Measurements from ENCODE around the gene CYTH4.
A peak's percentile ranks its signal among the peaks of the same experiment; 100 is the strongest.

Gene CYTH4

GRCh38 chr22:37292641-37293040, 10.3 kb downstream of the CYTH4 start:
- no peak for DNase-seq

- no peak for DNase-seq
Observed at GRCh38 chr22:37293172-37293571, 10.9 kb downstream of the CYTH4 start.

- no peak for DNase-seq
Observed at GRCh38 chr22:37294747-37295146, 12.4 kb downstream of the CYTH4 start.

GRCh38 chr22:37295213-37295886, 13.0 kb downstream of the CYTH4 start:
- DNase-seq: no peak

GRCh38 chr22:37295946-37296345, 13.6 kb downstream of the CYTH4 start:
- no peak for DNase-seq

- no peak for DNase-seq
Observed at GRCh38 chr22:37298748-37299495, 16.6 kb downstream of the CYTH4 start.

GRCh38 chr22:37299969-37300509, 17.7 kb downstream of the CYTH4 start:
- no peak for DNase-seq

GRCh38 chr22:37300551-37301017, 18.3 kb downstream of the CYTH4 start:
- DNase-seq: peak in 1 of 2 experiments; percentile 20

GRCh38 chr22:37301144-37301830, 19.0 kb downstream of the CYTH4 start:
- no peak for DNase-seq

- no peak for DNase-seq
Observed at GRCh38 chr22:37302674-37303555, 20.6 kb downstream of the CYTH4 start.

- DNase-seq: peak; percentile 61 to 72
Observed at GRCh38 chr22:37303821-37304274, 21.5 kb downstream of the CYTH4 start.

GRCh38 chr22:37304595-37305343, 22.5 kb downstream of the CYTH4 start:
- no peak for DNase-seq

GRCh38 chr22:37305887-37306286, 23.6 kb downstream of the CYTH4 start:
- no peak for DNase-seq

- DNase-seq: no peak
Observed at GRCh38 chr22:37306494-37306829, 24.2 kb downstream of the CYTH4 start.

GRCh38 chr22:37308385-37309200, 26.3 kb downstream of the CYTH4 start:
- no peak for DNase-seq

- peak in 1 of 2 experiments; percentile 28 for DNase-seq
Observed at GRCh38 chr22:37309211-37310074, 27.1 kb downstream of the CYTH4 start.

- no peak for DNase-seq
Observed at GRCh38 chr22:37310075-37310606, 27.8 kb downstream of the CYTH4 start.

GRCh38 chr22:37310815-37311595, 28.7 kb downstream of the CYTH4 start:
- DNase-seq: no peak

Data from stimulated activated CD4-positive, alpha-beta T cell treated with anti-CD3 and anti-CD28 coated beads, Interleukin-4, amount 100 ng/mL, for 4 hours (primary cell).